ENCODE data around the gene IFI35.

DNA sequence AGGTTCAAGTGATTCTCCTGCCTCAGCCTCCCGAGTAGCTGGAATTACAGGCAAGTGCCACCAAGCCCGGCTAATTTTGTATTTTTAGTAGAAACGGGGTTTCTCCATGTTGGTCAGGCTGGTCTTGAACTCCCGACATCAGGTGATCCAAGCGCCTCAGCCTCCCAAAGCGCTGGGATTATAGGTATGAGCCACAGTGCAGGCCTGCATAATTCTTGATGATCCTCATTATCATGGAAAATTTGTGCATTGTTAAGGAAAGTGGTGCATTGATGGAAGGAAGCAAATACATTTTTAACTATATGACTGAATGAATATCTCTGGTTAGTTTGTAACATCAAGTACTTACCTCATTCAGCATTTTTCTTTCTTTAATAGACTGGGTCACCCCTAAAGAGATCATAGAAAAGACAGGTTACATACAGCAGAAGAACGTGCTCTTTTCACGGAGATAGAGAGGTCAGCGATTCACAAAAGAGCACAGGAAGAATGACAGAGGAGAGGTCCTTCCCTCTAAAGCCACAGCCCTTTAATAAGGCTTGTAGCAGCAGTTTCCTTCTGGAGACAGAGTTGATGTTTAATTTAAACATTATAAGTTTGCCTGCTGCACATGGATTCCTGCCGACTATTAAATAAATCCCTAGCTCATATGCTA lies 56.5 kb downstream of the IFI35 start:
- TF ChIP-seq POLR2A (IDR thresholded peaks at IDR 0.05; ENCODE audit: low read length) (no peak), GATA1 (IDR thresholded peaks at IDR 0.05; ENCODE audit: low read depth, low read length) (no peak)
